ENCODE results near the gene NR1H4.
A peak's percentile ranks its signal among the peaks of the same experiment; 100 is the strongest.
"Not testable (repeated sequence)": the region's sequence is repeated elsewhere in the genome, so short reads cannot be mapped to it uniquely, and the experiment has no call there.

Gene NR1H4

GRCh38 chr12:100553936-100554335 lies 80.3 kb downstream of the NR1H4 start:
- no peak for DNase-seq (ENCODE audit: insufficient read length, low spot score)
- no peak for TF ChIP-seq POU2F2 (IDR thresholded peaks at IDR 0.05; ENCODE audit: low read depth, low read length)
- no peak for TF ChIP-seq PAX5 (IDR thresholded peaks at IDR 0.05; ENCODE audit: insufficient read depth, low read length, severe bottlenecking)
- TF ChIP-seq POLR2AphosphoS5 (IDR thresholded peaks at IDR 0.05; ENCODE audit: low read depth, low read length) = no peak
- no peak for TF ChIP-seq TAF1 (IDR thresholded peaks at IDR 0.05; ENCODE audit: low read depth, low read length)
- no peak for TF ChIP-seq POLR2A (IDR thresholded peaks at IDR 0.05; ENCODE audit: low read depth, low read length)
- no peak for TF ChIP-seq SPI1 (IDR thresholded peaks at IDR 0.05; ENCODE audit: low read depth, low read length)
- no peak for FAIRE-seq

DNA sequence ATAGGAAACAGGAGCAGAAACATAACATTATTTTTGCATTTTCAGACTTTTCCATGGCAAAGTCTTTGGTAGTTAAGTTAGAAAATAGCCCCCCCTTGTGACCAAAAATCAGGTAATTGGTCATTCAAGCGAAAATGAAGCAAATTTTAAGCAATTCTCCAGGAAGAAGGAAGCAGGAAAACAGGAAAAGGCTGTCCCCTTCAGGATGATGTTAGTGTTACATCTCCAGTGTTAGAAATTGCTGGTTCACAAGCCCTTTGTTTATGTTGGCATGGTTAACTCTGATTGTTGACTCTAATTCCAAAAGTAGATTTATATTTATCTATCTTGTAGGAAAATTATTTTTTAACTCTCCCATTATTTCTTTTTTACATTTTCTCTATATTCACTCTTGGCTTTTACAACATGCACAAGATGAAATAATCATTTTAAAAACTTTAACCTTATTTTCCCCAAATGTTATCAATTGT lies 81.0 kb downstream of the NR1H4 start:
- DNase-seq (ENCODE audit: insufficient read length, low spot score) = no peak
- FAIRE-seq = no peak
- TF ChIP-seq POU2F2 (IDR thresholded peaks at IDR 0.05; ENCODE audit: low read depth, low read length) (no peak), POLR2A (IDR thresholded peaks at IDR 0.05; ENCODE audit: low read depth, low read length) (no peak), SPI1 (IDR thresholded peaks at IDR 0.05; ENCODE audit: low read depth, low read length) (no peak), TAF1 (IDR thresholded peaks at IDR 0.05; ENCODE audit: low read depth, low read length) (no peak), PAX5 (IDR thresholded peaks at IDR 0.05; ENCODE audit: insufficient read depth, low read length, severe bottlenecking) (no peak), POLR2AphosphoS5 (IDR thresholded peaks at IDR 0.05; ENCODE audit: low read depth, low read length) (no peak)

DNA sequence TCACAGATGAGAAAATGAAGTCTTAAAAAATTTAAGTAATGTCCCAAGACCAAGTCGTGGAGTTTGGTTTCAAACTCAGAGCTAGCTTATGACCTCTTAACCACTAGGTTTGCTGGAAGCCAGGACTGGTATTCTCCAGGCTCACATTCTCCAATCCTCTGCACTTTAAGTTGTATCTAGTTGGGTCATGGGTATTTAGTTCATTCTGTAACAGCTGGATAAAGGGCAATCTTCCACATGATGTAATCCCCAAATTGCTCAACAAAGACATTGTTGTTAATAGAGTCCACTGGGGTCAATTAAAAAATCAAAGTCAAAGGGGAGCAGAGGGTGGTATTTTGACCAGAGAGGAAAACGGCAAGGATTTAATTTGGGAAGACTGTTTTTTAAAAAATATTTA lies 82.1 kb downstream of the NR1H4 start:
- no peak for DNase-seq (ENCODE audit: insufficient read length, low spot score)
- FAIRE-seq = no peak
- no peak for TF ChIP-seq PAX5 (IDR thresholded peaks at IDR 0.05; ENCODE audit: insufficient read depth, low read length, severe bottlenecking)

- FAIRE-seq (no peak), DNase-seq (ENCODE audit: insufficient read length, low spot score) (no peak)
- no peak for TF ChIP-seq POLR2AphosphoS5 (IDR thresholded peaks at IDR 0.05; ENCODE audit: low read depth, low read length)
Measured at GRCh38 chr12:100557357-100557756, 83.7 kb downstream of the NR1H4 start.

GRCh38 chr12:100559261-100559660 lies 85.6 kb downstream of the NR1H4 start:
- DNase-seq (ENCODE audit: insufficient read length, low spot score); FAIRE-seq: not testable (repeated sequence)

GRCh38 chr12:100564090-100564489 lies 90.4 kb downstream of the NR1H4 start:
- TF ChIP-seq TAF1 (IDR thresholded peaks at IDR 0.05; ENCODE audit: low read depth, low read length) = no peak
- TF ChIP-seq PAX5 (IDR thresholded peaks at IDR 0.05; ENCODE audit: insufficient read depth, low read length, severe bottlenecking) = no peak
- no peak for TF ChIP-seq POLR2AphosphoS5 (IDR thresholded peaks at IDR 0.05; ENCODE audit: low read depth, low read length)
- TF ChIP-seq POLR2A (IDR thresholded peaks at IDR 0.05; ENCODE audit: low read depth, low read length) = no peak
- TF ChIP-seq SPI1 (IDR thresholded peaks at IDR 0.05; ENCODE audit: low read depth, low read length) = no peak
- no peak for FAIRE-seq
- DNase-seq (ENCODE audit: insufficient read length, low spot score) = no peak

- FAIRE-seq (no peak), DNase-seq (ENCODE audit: insufficient read length, low spot score) (no peak)
- TF ChIP-seq SPI1 (IDR thresholded peaks at IDR 0.05; ENCODE audit: low read depth, low read length) (no peak), PAX5 (IDR thresholded peaks at IDR 0.05; ENCODE audit: insufficient read depth, low read length, severe bottlenecking) (no peak)
Measured at GRCh38 chr12:100564905-100565467, 91.3 kb downstream of the NR1H4 start.

DNA sequence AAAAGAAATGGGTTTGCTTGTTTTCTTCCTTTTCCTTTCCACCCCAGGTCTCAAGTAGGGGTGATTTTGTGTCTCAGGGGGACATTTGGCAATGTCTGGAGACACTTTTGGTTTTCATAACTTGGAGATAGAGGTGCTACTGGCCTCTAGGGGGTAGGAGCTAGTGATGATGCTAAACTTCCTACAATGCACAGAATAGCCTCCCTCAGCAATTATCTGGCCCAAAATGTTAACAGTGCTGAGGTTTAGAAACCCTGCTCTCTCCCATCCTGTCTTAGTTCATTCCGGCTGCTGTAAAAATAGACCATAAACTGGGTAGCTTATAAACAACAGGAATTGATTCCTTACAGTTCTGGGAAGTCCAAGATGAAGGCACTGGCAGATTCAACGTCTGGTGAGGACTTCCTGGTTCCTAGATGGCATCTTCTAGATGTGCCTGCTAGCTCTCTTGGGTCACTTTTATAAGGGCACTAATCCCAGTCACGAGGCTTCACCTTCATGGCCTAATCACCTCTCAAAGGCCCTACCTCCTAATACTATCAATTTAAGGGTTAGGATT lies 92.4 kb downstream of the NR1H4 start:
- DNase-seq (ENCODE audit: insufficient read length, low spot score) = no peak
- no peak for FAIRE-seq
- TF ChIP-seq POU2F2 (IDR thresholded peaks at IDR 0.05; ENCODE audit: low read depth, low read length) (no peak), POLR2AphosphoS5 (IDR thresholded peaks at IDR 0.05; ENCODE audit: low read depth, low read length) (no peak), TAF1 (IDR thresholded peaks at IDR 0.05; ENCODE audit: low read depth, low read length) (no peak), SPI1 (IDR thresholded peaks at IDR 0.05; ENCODE audit: low read depth, low read length) (no peak), PAX5 (IDR thresholded peaks at IDR 0.05; ENCODE audit: insufficient read depth, low read length, severe bottlenecking) (no peak), POLR2A (IDR thresholded peaks at IDR 0.05; ENCODE audit: low read depth, low read length) (no peak)

DNA sequence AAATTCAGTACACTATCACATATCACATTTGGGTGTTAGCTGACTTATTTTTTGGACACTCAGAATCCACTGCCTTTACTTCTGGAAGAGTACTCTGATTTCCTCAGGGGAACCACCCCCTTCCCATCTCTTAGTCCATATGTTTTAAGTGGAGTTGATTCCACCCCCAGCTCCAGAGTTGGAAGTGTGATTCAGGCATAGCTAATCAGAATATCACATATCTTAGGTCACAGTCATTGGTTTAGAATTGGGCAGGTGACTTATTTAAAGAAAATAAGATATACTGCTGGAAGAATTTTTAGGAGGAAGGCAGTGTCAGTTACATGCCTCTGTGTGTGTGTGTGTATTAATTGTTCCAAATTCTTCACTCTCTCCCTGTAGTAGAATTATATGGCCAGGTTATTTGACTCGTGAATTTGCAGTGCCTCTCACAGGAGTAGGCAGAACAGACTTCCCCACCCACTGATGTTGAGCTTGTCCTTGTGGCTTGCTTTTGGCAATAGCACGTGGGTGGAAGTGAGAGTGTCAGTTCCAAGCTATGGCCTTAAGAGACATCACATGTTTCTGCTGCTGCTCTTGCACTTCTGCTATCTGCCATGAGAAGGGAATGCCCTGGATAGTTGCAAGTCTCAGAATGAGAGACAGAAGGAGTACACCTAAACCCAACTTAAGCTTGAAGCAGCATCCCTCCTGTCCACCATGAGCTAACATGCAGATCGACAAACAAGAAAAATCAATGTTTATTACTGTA lies 93.4 kb downstream of the NR1H4 start:
- peak; percentile 34 for DNase-seq (ENCODE audit: insufficient read length, low spot score)
- TF ChIP-seq SPI1 (IDR thresholded peaks at IDR 0.05; ENCODE audit: low read depth, low read length) = peak; percentile 91
- no peak for TF ChIP-seq TAF1 (IDR thresholded peaks at IDR 0.05; ENCODE audit: low read depth, low read length)
- FAIRE-seq = peak; percentile 97

DNA sequence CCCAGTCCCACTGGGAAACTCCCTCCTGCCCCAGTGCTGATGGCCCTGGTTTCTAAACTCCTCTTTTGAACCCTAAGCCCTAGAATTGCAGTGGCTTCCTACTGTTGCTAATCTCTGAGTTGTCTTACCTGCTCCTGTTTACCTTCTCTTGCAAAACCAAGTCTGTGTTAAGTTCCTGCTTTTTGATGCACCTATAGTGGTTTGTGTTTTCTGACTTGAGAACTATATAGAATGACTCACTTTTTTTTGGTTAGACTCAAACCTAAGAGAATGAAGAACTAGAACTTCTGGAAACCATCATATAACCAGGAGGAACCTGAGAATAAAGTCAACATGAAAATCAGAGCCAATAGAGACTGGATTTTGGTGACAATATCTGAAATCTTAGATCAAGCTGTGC lies 94.3 kb downstream of the NR1H4 start:
- TF ChIP-seq PAX5 (IDR thresholded peaks at IDR 0.05; ENCODE audit: insufficient read depth, low read length, severe bottlenecking) (no peak), POLR2A (IDR thresholded peaks at IDR 0.05; ENCODE audit: low read depth, low read length) (no peak), POLR2AphosphoS5 (IDR thresholded peaks at IDR 0.05; ENCODE audit: low read depth, low read length) (no peak), POU2F2 (IDR thresholded peaks at IDR 0.05; ENCODE audit: low read depth, low read length) (no peak), TAF1 (IDR thresholded peaks at IDR 0.05; ENCODE audit: low read depth, low read length) (no peak), SPI1 (IDR thresholded peaks at IDR 0.05; ENCODE audit: low read depth, low read length) (no peak)
- FAIRE-seq (no peak), DNase-seq (ENCODE audit: insufficient read length, low spot score) (no peak)

DNA sequence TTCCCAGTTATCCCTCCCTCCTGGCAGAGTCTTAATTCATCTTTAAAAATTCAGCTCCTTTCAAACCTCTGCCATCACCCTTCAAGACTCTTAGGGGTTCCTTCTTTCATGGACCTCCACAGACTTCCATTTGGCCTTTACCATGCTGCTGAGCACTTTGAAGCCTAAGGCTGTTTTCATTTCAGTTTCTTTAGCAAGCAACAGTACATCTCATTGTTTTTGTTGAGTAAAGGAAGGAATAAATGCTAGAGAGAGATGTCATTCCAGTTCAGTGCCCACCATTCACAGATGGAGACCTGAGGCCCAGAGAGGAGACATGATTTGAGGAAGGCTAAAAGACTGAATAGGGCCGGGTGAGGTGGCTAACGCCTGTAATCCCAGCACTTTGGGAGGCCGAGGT lies 98.5 kb downstream of the NR1H4 start:
- no peak for FAIRE-seq
- TF ChIP-seq TAF1 (IDR thresholded peaks at IDR 0.05; ENCODE audit: low read depth, low read length) (no peak), POU2F2 (IDR thresholded peaks at IDR 0.05; ENCODE audit: low read depth, low read length) (no peak), POLR2A (IDR thresholded peaks at IDR 0.05; ENCODE audit: low read depth, low read length) (no peak), SPI1 (IDR thresholded peaks at IDR 0.05; ENCODE audit: low read depth, low read length) (no peak), POLR2AphosphoS5 (IDR thresholded peaks at IDR 0.05; ENCODE audit: low read depth, low read length) (no peak), PAX5 (IDR thresholded peaks at IDR 0.05; ENCODE audit: insufficient read depth, low read length, severe bottlenecking) (no peak)

More for the DNA sequence above, 98.5 kb downstream of the NR1H4 start:
- DNase-seq (ENCODE audit: insufficient read length, low spot score) = no peak

All from GM12891 (cell line).